Peyer's patch (tissue), 4 donors: ENCODE measurements around the gene ADCY2.

ENCODE experiments used
- CTCF ChIP-seq, 6 experiments: fragments of 450-650 bp in 4 of 6; fragments of 200-600 bp in 2 of 6; sonication (generic) in 1 of 6; IDR thresholded peaks; one replicate each; pipeline ENCODE4 v1.5.1; 2017 to 2019; ENCODE audit warnings: antibody characterized with exemption in 6 of 6, mild to moderate bottlenecking in 3 of 6, moderate library complexity in 1 of 6
- POLR2A ChIP-seq, 2 donors: fragments of 450-650 bp; IDR thresholded peaks; one replicate each; pipeline ENCODE4 v1.5.1; 2017; ENCODE audit warnings: antibody characterized with exemption in 2 of 2, mild to moderate bottlenecking in 2 of 2, moderate library complexity in 2 of 2

- TF ChIP-seq POLR2A (IDR thresholded peaks at IDR 0.05) (no peak), CTCF (IDR thresholded peaks at IDR 0.05) (no peak)
Measured at GRCh38 chr5:7837403-7837802, 441.5 kb downstream of the ADCY2 start.
